Middle frontal gyrus (tissue), 1 donor: Measurements from ENCODE around the gene NAT8.
"Not testable (repeated sequence)": the region's sequence is repeated elsewhere in the genome, so short reads cannot be mapped to it uniquely, and the experiment has no call there.

Experiments used
- DNase-seq: peaks from one replicate; pipeline ENCODE4 v3.0.0-alpha.2; 2015; ENCODE audit warnings: low spot score; ENCODE audit errors: extremely low spot score

NAT8 gene, protein sequence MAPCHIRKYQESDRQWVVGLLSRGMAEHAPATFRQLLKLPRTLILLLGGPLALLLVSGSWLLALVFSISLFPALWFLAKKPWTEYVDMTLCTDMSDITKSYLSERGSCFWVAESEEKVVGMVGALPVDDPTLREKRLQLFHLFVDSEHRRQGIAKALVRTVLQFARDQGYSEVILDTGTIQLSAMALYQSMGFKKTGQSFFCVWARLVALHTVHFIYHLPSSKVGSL

DNA sequence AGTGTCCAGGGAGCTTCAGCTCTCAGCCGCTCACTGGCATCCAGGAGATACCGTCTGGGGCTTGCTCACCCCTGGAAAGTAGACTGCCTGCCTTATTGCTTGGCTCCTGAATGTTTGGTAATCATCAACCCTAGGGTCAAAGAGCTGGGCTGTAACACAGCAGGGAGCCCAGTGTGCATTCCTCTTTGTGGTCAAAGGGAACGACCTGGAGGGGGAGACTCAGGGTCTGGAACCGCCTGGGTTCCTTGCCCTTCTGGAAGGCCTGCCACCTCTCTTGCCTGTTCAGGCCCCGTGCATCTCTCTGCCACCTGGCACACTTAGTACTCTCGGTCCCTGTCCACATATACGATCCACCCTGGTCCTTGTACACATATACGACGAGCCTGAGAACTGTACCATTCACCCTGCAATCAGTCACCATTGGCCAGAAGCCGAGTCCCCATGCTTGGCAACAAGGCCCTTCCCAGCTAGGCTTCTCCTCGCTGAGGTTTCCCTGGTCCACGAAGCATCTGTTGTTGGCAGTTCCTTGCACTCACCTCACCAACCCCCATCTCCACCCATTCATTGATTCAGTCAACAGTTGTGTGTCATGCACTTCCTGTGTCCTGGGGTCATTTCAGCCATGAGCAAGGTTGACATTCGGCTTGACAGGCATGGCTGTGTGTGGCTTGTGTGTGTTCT, at the start of gene NAT8:
NAT8 (minus strand) TSS at position 85 of the 681 bp plus-strand sequence. CDS start 794 bp downstream, outside the sequence.
- DNase-seq: no peak

GRCh38 chr2:73690372-73691088, 48.3 kb upstream of the NAT8 start:
- not testable (repeated sequence) for DNase-seq

DNA sequence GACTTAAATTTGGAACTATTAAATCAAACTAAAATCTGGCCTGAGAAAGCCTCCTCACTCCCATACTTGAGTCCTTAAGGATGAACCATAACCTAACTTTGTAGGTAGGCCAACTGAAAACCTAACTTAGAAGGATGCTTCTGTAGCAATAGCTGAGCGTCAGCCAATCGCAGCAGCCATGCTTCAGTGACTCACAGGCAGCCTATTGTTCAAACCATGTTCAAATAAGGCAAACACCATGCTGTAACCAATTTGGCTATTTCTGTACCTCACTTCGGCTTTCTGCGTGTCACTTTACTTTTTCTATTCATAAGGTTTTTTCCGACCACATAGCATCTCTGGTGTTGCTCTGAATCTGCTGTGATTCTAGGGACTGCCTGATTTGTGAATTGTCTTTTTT, 46.3 kb upstream of the NAT8 start:
- DNase-seq: not testable (repeated sequence)

- no peak for DNase-seq
Measured at GRCh38 chr2:73685764-73686438, 43.7 kb upstream of the NAT8 start.

DNA sequence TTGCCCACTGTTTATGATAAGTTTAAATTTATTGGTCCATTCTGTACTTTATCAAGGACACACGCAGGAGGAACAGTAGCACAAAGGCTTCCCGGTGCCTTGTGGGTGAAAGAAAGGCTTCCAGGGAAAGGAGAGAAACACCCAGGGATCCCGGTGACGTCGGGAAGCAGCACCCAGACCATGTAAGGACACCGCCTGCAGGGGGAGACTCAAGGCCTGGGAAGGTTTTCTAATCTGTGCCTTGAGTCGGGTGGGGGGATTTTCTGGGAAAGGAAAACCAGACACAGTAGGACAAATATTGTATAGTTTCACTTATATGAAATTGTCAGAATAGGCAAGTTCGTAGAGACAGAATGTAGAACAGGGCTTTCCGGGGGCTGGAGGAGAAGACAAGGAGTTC, 42.7 kb upstream of the NAT8 start:
- DNase-seq: not testable (repeated sequence)

GRCh38 chr2:73684325-73684724, 42.1 kb upstream of the NAT8 start:
- not testable (repeated sequence) for DNase-seq

GRCh38 chr2:73679951-73680571, 37.8 kb upstream of the NAT8 start:
- DNase-seq: not testable (repeated sequence)

DNA sequence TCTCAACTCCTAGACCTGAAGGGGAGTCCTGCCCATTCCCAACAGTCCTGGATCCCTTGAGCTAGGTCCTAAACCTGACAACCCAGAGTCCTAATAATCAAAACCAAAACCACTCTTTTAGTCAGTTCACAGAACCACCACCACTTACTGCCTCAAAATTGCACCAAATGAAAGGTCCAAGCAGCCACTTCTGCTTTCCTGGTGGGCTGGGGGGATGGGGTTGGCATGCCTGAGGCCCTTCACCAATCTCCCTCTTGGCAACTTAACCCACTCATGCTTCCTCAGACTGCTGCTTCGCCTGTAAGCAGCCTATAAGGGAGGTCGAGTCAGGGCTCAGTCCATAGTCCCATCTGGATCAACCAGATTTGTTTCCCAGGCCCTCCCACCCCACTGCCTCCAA, 37.0 kb upstream of the NAT8 start:
- DNase-seq: not testable (repeated sequence)

DNA sequence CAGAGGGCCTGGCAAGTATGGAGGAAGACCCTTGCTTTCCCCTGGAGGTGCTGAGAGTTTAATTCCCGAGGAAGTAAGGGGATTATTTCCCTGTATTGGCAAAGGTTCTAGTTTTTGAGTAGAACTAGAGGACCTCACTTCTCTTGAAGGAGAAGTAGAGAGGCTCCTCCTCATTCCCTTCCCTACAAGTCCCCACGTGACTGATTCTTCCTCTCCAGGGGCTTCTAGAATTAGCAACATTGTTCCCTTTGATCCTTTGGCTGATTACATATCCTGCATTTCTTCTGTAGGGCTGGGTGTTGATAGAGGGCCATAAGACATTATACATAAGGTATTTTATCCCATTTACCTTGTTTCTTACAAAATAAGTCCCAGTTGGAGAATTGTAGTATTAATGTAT, 35.8 kb upstream of the NAT8 start:
- not testable (repeated sequence) for DNase-seq

DNA sequence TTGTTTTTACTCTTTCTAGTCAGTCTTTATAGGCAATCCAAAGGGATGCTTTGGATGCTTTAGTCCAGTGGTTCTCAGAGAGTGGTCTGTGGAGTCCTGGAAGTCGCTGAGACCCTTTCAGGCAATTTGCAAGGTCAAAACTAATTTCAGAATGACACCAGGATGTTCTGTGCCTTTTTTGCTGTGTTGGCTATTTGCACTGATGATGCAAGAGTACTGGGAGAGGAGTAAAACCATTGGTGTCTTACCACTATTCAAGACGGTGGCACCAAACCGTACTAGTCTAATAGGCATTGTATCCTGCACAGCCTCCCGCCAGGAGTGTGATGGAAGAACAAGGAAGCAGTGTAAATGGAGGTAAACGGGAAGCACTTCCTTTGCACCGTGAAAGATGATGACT, 34.0 kb upstream of the NAT8 start:
- DNase-seq: not testable (repeated sequence)

GRCh38 chr2:73674696-73675157, 32.5 kb upstream of the NAT8 start:
- not testable (repeated sequence) for DNase-seq

- not testable (repeated sequence) for DNase-seq
Measured at GRCh38 chr2:73669976-73670375, 27.8 kb upstream of the NAT8 start.

GRCh38 chr2:73667239-73667638, 25.0 kb upstream of the NAT8 start:
- not testable (repeated sequence) for DNase-seq

GRCh38 chr2:73654175-73654574, 12.0 kb upstream of the NAT8 start:
- DNase-seq: no peak

GRCh38 chr2:73652348-73652747, 10.1 kb upstream of the NAT8 start:
- DNase-seq: no peak

DNA sequence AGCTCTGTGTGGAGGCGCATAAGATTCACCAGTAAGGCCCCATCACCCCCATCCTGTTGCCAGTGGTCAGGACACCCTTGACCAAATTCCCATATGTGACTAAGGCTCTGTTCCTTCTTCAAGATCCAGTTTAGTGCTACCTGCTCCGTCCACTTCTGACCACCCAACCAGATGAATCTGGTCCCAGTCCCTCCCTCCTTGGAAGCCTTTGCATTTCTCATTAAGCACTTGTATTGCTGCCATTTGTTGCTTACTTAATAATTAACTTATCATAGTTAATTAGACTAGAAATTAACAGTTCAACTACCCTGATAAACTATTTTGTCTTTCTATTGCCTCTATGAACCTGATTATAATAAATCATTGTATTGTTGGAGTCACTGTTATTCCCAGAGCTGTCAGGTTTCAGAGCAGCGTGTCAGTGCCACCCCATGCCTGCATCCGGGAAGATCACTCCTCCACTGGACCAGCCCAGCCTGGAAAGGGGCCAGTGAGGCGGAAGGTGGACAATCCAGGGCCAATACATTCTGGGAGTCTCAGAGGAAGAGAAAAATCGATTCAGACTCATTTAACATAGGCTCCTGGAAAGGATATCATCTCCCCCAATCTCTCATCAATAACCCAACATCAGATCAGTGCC, 9.5 kb upstream of the NAT8 start:
- no peak for DNase-seq

DNA sequence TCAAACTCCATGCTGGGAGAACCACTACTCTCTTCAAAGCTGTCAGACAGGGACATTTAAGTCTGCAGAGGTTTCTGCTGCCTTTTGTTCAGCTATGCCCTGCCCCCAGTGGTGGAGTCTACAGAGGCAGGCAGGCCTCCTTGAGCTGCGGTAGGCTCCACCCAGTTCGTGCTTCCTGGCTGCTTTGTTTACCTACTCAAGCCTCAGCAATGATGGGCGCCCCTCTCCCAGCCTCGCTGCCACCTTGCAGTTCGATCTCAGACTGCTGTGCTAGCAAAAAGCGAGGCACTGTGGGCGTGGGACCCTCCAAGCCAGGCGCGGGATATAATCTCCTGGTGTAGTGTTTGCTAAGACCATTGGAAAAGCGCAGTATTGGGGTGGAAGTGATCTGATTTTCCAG, 5.5 kb upstream of the NAT8 start:
- not testable (repeated sequence) for DNase-seq

GRCh38 chr2:73641767-73642062, 507 bp downstream of the NAT8 start:
- DNase-seq: no peak

DNA sequence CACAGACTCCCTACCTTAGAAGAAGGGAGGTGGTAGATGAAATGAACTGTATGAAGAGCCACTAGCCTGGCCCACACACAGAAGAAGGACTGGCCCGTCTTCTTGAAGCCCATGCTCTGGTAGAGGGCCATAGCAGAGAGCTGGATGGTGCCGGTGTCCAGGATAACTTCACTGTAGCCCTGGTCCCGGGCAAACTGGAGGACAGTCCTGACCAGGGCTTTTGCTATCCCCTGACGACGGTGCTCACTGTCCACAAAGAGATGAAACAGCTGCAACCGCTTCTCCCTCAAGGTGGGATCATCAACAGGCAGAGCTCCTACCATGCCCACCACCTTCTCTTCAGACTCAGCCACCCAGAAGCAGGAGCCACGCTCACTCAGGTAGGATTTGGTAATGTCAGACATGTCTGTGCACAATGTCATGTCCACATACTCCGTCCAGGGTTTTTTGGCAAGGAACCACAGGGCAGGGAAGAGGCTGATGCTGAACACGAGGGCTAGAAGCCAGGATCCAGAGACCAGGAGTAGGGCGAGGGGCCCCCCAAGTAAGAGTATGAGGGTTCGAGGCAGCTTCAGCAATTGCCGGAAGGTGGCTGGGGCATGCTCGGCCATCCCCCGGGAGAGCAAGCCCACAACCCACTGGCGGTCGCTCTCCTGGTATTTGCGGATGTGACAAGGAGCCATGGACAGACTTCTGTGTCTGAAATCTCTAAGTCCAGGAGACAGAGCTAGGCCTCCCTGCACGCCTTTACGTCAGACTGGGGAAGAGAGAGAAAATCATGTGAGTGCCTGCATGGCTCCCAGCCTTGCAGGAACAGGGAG, 1.1 kb downstream of the NAT8 start:
- DNase-seq: no peak

- DNase-seq: no peak
Measured at GRCh38 chr2:73640511-73640911, 1.7 kb downstream of the NAT8 start.
